ENCODE measurements around the gene SIAH3. TPM values are rescaled to one million over a fixed set of nuclear protein-coding genes. Genes with fewer than 3 reads are reported as not detected.

SIAH3 gene
- total RNA-seq, 3 donors from 2014 or later: 0.03 to 0.05 TPM; not detected in 1

DNA sequence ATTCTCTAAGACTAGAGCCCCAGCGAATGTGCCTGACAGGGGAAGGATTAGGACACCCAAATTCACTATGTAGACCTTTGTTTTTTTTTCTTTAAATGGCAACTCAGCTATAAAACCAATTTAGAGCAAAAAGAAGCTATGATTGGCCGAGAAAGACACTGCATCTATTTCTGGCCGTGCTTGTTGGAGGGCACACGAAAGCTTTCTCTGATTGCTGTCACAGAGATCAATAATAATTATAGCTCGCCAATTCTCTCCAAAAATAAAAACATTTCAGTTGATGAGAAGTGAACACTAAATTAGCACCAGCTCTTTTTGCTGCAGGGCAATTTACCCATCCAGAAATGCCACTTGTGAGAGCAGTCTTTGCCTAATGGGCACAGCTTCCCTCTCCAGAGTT lies 118.2 kb downstream of the SIAH3 start:
- no peaks in the 10 kb centered on the region for H3K4me1 Mint-ChIP-seq (ENCODE audit: low read depth)
- peaks cover 8% of the 10 kb centered on the region for H3K27me3 Mint-ChIP-seq (ENCODE audit: low read depth)
- H3K4me3 Mint-ChIP-seq: no peak overlapping the region
- no peaks in the 10 kb centered on the region for H3K9me3 Mint-ChIP-seq
- DNase-seq (no peak), ATAC-seq (no peak)
- H3K36me3 Mint-ChIP-seq (ENCODE audit: insufficient read depth): no peaks in the 10 kb centered on the region

DNA sequence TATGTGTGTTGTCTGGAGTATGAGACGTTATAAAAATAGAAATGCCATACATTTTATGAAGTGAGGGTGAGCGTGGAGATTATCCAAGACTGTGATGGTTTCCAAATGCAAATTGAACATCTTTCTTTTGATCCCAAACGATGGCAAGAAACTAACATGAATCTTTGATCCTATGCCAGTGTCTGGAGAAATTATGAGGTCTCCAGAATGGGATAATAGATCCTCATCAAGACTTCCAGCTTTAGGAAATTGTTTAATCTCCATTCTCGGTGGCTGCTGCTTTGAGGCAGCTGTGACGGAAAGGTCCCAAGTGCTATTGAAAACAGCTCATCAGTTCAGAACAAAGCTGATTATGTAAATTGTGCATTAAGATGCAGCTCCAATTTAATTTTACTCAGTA lies 118.6 kb downstream of the SIAH3 start:
- Mint-ChIP-seq H3K4me3 (no peak overlapping the region), H3K27me3 (ENCODE audit: low read depth) (peaks cover 8% of the 10 kb centered on the region), H3K9me3 (no peaks in the 10 kb centered on the region), H3K4me1 (ENCODE audit: low read depth) (no peaks in the 10 kb centered on the region), H3K36me3 (ENCODE audit: insufficient read depth) (no peaks in the 10 kb centered on the region)
- ATAC-seq (no peak), DNase-seq (no peak)

DNA sequence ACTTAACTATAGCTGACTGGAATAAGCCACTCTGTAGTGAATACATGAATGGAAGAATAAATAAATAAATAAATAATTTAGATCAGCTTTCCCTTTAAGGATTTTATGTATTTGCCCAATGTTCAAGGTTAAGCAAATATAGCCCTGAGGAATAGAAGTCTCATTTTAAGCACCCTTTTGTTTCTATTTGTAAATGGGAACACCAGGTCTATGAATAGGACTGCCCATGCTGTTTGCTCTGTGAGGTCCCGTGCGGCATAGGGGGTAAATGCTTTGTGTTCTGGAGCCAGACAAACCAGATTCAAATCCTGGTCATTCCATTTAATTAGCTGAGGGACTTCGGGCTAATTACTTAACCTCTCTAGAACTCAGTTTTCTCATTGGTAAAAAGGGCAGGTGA lies 120.1 kb downstream of the SIAH3 start:
- ATAC-seq (no peak), DNase-seq (no peak)
- Mint-ChIP-seq H3K9me3 (no peaks in the 10 kb centered on the region), H3K4me3 (no peak overlapping the region), H3K4me1 (ENCODE audit: low read depth) (no peaks in the 10 kb centered on the region), H3K27me3 (ENCODE audit: low read depth) (peaks cover 8% of the 10 kb centered on the region), H3K36me3 (ENCODE audit: insufficient read depth) (no peaks in the 10 kb centered on the region)

DNA sequence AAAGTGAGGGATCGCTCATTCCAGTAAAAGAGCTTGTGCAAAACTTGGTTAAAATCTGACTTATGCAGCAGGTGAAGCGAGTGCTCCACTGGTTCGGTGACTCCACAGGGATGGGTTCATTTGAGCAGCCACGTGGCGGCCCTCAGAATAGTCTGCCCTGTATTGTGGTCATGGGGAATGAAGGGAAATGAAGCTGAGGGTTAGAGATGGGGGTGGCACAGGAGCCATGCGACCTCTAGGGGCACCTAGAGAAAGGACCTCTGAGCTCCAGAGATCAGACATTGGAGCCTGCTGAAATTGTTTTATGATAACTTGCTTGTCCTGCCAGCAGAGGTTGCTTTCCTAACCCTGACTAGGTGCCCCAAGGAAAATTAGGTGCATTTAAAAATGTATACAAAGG lies 122.8 kb downstream of the SIAH3 start:
- no peaks in the 10 kb centered on the region for H3K9me3 Mint-ChIP-seq
- H3K4me3 Mint-ChIP-seq: no peak overlapping the region
- H3K36me3 Mint-ChIP-seq (ENCODE audit: insufficient read depth): no peaks in the 10 kb centered on the region
- DNase-seq: no peak
- ATAC-seq: no peak
- H3K4me1 Mint-ChIP-seq (ENCODE audit: low read depth): no peaks in the 10 kb centered on the region
- H3K27me3 Mint-ChIP-seq (ENCODE audit: low read depth): peaks cover 4% of the 10 kb centered on the region

Other genes with a start within 250 kb of the SIAH3 start
- not detected for gene ERICH6B, start 236.0 kb downstream of the SIAH3 start, total RNA-seq
- not detected for gene CBY2, start 149.4 kb downstream of the SIAH3 start, total RNA-seq
- gene ZC3H13, start 201.0 kb upstream of the SIAH3 start, total RNA-seq: 10 to 100 TPM; 52.2 to 59.7 (median 56.1) TPM

All from activated T-cell treated with anti-CD3 and anti-CD28 coated beads, Interleukin-2, amount 50 U/mL, for 4 hours (primary cell).